Activated T-cell treated with anti-CD3 and anti-CD28 coated beads, Interleukin-2, amount 50 U/mL, for 72 hours (primary cell): ENCODE measurements around the gene PPP1R3F. TPM values are rescaled to one million over a fixed set of nuclear protein-coding genes. Genes with fewer than 3 reads are reported as not detected.

Source experiments
- ATAC-seq, 2 donors: fragments of 150-1000 bp; cut with Tn5 transposase; replicated peaks in 1 of 2; 2 replicates each; pipeline ENCODE4 v1.10.0; 2021; ENCODE audit warnings: moderate library complexity in 2 of 2, mild to moderate bottlenecking in 1 of 2
- DNase-seq, 2 donors: peaks; one replicate each; pipeline ENCODE4 v3.0.0; 2021 to 2022; ENCODE audit warnings: mixed read lengths in 1 of 2
- H3K27ac Mint-ChIP-seq: one replicate; pipeline ENCODE4 v1.8.0; 2022; ENCODE audit warnings: mild to moderate bottlenecking, moderate library complexity, mixed read lengths
- H3K27me3 Mint-ChIP-seq: one replicate; pipeline ENCODE4 v1.8.0; 2022; ENCODE audit warnings: low read depth, mixed read lengths
- H3K36me3 Mint-ChIP-seq, 2 donors: one replicate each; pipeline ENCODE4 v1.8.0; 2022; ENCODE audit warnings: mixed read lengths in 2 of 2, mild to moderate bottlenecking in 1 of 2; ENCODE audit not compliant: insufficient read depth in 2 of 2
- H3K4me1 Mint-ChIP-seq: one replicate; pipeline ENCODE4 v1.8.0; 2022; ENCODE audit warnings: low read depth, mixed read lengths
- H3K4me3 Mint-ChIP-seq, 2 donors: one replicate each; pipeline ENCODE4 v1.8.0; 2022; ENCODE audit warnings: mild to moderate bottlenecking in 2 of 2, mixed read lengths in 2 of 2, moderate library complexity in 2 of 2
- H3K9me3 Mint-ChIP-seq, 2 donors: one replicate each; pipeline ENCODE4 v1.8.0; 2022; ENCODE audit warnings: mixed read lengths in 2 of 2
- total RNA-seq, 2 donors: library from RNA; stranded (reverse); gene quantifications; one replicate each; pipeline ENCODE4 v1.2.3, GENCODE V29; 2022

Gene PPP1R3F
- total RNA-seq, 2 donors from 2014 or later: 9.8 to 16.1 TPM

DNA sequence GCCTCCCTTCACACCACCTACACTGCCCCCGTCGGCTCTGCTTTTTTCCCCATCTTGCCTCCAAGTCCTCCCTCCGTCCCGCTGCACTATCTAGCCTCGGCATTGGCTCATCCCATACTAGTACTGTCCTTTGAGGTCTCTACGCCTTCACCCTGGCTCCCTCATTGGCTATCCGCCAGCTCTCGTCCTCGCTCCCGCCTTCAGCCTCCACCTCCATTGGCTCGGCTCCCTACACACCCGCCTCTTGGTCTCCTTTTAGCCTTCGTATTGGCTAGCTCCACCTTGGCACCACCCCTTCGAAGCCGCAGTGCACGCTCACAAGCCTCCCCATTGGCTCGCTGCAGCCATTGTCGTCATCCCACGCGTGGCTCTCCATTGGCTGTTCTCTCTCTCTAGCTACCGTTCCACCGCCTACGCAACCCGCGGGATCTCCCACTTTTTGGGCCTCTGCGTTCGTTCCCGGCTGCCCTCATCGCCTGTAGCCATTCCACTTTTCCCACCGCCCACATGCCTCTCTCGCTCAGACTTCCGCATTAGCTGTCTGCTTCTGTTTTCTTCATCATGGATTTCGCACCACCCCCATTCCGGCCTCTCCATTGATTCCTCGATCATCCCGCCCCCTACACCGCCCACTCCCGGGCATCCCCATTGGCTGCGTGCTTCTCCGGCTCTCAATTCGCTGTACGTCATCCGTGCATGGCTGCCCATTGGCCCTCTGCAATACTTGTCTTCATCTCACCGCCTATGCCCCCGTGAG, 405 bp upstream of the PPP1R3F start:
- H3K36me3 Mint-ChIP-seq: peaks cover 3 to 5% of the 10 kb centered on the region in 2 donors
- DNase-seq (peak; percentile 92 to 96), ATAC-seq (peak; percentile 82)
- H3K27ac Mint-ChIP-seq: peak overlapping the region; percentile 96
- no peaks in the 10 kb centered on the region for H3K9me3 Mint-ChIP-seq
- peak overlapping the region; percentile 86 to 95 for H3K4me3 Mint-ChIP-seq
- H3K4me1 Mint-ChIP-seq: peaks cover 57% of the 10 kb centered on the region
- peaks cover 8% of the 10 kb centered on the region for H3K27me3 Mint-ChIP-seq

DNA sequence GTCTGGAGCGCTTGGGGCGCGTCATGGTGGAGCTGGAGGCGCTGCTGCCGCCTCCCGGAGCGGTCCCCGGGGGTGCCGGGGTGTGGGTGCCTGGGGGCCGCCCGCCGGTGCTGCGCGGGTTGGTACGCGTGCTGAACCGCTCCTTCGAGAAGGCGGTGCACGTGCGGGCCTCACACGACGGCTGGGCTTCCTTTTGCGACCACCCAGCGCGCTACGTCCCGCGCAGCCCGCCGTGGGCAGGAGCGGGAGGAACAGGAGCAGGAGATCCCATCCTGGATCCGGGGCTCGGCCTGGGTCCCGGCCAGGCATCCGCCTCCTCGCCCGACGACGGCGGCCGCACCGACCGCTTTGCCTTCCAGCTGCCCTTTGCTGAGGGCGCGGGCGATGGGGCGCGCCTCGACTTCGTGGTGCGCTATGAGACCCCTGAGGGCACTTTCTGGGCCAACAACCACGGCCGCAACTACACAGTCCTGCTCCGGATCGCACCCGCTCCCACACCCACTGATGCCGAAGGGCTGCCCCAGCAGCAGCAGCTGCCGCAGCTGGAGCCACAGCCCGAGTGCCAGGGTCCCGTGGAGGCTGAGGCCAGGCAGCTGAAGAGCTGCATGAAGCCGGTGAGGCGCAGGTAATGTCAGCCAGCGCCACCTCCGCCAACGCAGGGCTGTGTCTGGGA, 792 bp downstream of the PPP1R3F start:
- Mint-ChIP-seq H3K27me3 (peaks cover 14% of the 10 kb centered on the region), H3K4me1 (peaks cover 58% of the 10 kb centered on the region)

GRCh38 chrX:49271341-49271740, 1.7 kb downstream of the PPP1R3F start:
- DNase-seq: no peak
- peaks cover 68% of the 10 kb centered on the region for H3K4me1 Mint-ChIP-seq
- peaks cover 7 to 9% of the 10 kb centered on the region in 2 donors for H3K36me3 Mint-ChIP-seq
- H3K9me3 Mint-ChIP-seq: no peaks in the 10 kb centered on the region
- H3K4me3 Mint-ChIP-seq: peak overlapping the region; percentile 70 to 78
- peak overlapping the region; percentile 81 for H3K27ac Mint-ChIP-seq
- H3K27me3 Mint-ChIP-seq: peaks cover 18% of the 10 kb centered on the region
- ATAC-seq: no peak

More for the DNA sequence above, 792 bp downstream of the PPP1R3F start:
- DNase-seq (no peak), ATAC-seq (no peak)
- Mint-ChIP-seq H3K36me3 (peaks cover 7 to 9% of the 10 kb centered on the region in 2 donors), H3K27ac (peak overlapping the region; percentile 81), H3K9me3 (no peaks in the 10 kb centered on the region), H3K4me3 (peak overlapping the region; percentile 70 to 78)

DNA sequence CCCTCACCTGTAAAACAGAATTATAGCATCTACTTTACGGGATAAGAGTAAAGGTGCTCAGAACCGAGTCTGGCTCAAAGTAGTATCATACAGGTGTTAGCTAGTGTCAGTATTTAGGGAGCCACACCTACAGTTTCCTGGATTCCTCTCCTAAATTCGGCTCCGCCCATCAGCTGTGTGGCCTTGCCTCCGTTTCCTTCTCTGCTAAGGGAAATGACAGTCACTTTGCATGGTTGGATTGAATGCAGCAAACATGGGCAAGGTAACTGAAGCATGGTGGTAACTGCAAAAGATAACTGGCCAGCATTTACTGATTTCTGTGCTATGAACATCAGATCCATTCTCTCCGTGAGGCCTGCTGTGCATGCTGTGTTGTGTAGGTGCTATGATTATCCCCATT, 2.8 kb downstream of the PPP1R3F start:
- Mint-ChIP-seq H3K9me3 (no peaks in the 10 kb centered on the region), H3K36me3 (peaks cover 7 to 9% of the 10 kb centered on the region in 2 donors), H3K4me1 (peaks cover 76% of the 10 kb centered on the region), H3K27me3 (peaks cover 14% of the 10 kb centered on the region), H3K27ac (peak overlapping the region; percentile 62), H3K4me3 (peak overlapping the region; percentile 70 to 78)
- DNase-seq (no peak), ATAC-seq (no peak)

GRCh38 chrX:49273181-49273727, 3.7 kb downstream of the PPP1R3F start:
- DNase-seq (peak; percentile 48 to 55), ATAC-seq (peak; percentile 8 to 19)
- Mint-ChIP-seq H3K9me3 (no peaks in the 10 kb centered on the region), H3K27me3 (peaks cover 11% of the 10 kb centered on the region), H3K27ac (peak overlapping the region; percentile 62), H3K36me3 (peaks cover 7 to 9% of the 10 kb centered on the region in 2 donors), H3K4me3 (peak overlapping the region; percentile 70 to 78), H3K4me1 (peaks cover 76% of the 10 kb centered on the region)

DNA sequence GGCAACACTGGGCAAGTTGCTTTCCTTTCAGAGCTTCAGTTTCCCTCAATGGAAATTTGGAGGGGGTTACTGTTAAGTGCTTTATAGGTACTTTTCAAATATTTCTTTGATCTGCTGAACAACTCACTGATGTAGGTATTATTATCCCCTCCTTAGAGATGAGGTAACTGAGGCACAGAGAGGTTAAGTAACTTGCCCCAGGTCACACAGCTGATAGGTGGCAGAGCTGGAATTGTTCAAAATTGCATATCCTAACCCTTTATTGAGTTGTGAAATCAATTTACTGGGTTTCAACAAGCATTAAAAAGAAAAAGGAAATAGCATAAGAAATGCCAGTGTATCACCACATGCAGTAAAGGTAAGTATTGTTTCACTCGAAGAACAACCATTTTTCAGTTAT, 6.6 kb downstream of the PPP1R3F start:
- Mint-ChIP-seq H3K4me1 (peaks cover 92% of the 10 kb centered on the region), H3K27me3 (peaks cover 11% of the 10 kb centered on the region), H3K4me3 (peak overlapping the region; percentile 70 to 89), H3K9me3 (no peaks in the 10 kb centered on the region), H3K36me3 (peaks cover 5% of the 10 kb centered on the region in 2 donors), H3K27ac (peak overlapping the region; percentile 97)
- no peak for ATAC-seq
- DNase-seq: no peak

GRCh38 chrX:49276671-49277534, 7.3 kb downstream of the PPP1R3F start:
- H3K27ac Mint-ChIP-seq: peak overlapping the region; percentile 97
- peak overlapping the region; percentile 66 to 89 for H3K4me3 Mint-ChIP-seq
- H3K36me3 Mint-ChIP-seq: peaks cover 4% of the 10 kb centered on the region in 2 donors
- H3K9me3 Mint-ChIP-seq: no peaks in the 10 kb centered on the region
- DNase-seq: peak; percentile 40 to 57
- peak; percentile 51 to 55 for ATAC-seq
- H3K27me3 Mint-ChIP-seq: peaks cover 11% of the 10 kb centered on the region
- H3K4me1 Mint-ChIP-seq: peaks cover 90% of the 10 kb centered on the region

DNA sequence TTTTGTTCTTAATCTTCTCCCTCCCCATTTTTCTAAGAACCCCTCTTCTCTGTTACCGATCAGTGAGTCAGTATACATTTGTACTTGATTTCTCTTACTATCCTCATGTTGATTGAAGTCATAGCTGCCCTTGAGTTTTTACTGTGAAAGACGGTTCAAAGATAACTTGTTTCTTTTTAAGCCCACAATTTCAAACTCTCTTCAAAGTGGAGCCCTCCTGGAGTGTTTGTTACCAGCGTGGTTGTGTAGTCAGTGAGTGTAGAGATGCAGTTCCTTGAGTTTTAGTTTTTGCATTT, 7.9 kb downstream of the PPP1R3F start:
- H3K9me3 Mint-ChIP-seq: no peaks in the 10 kb centered on the region
- no peak for DNase-seq
- peak overlapping the region; percentile 97 for H3K27ac Mint-ChIP-seq
- peak in 1 of 2 donors; percentile 54 for ATAC-seq
- peaks cover 17% of the 10 kb centered on the region for H3K27me3 Mint-ChIP-seq
- peaks cover 85% of the 10 kb centered on the region for H3K4me1 Mint-ChIP-seq
- H3K4me3 Mint-ChIP-seq: peak overlapping the region; percentile 66 to 89
- peaks cover 4% of the 10 kb centered on the region in 2 donors for H3K36me3 Mint-ChIP-seq

- Mint-ChIP-seq H3K36me3 (peaks cover 4% of the 10 kb centered on the region in 2 donors), H3K27ac (peak overlapping the region; percentile 97), H3K4me1 (peaks cover 79% of the 10 kb centered on the region), H3K27me3 (peaks cover 18% of the 10 kb centered on the region), H3K4me3 (peak overlapping the region; percentile 66 to 89), H3K9me3 (no peaks in the 10 kb centered on the region)
- DNase-seq (no peak), ATAC-seq (no peak)
Measured at GRCh38 chrX:49278081-49278480, 8.5 kb downstream of the PPP1R3F start.

DNA sequence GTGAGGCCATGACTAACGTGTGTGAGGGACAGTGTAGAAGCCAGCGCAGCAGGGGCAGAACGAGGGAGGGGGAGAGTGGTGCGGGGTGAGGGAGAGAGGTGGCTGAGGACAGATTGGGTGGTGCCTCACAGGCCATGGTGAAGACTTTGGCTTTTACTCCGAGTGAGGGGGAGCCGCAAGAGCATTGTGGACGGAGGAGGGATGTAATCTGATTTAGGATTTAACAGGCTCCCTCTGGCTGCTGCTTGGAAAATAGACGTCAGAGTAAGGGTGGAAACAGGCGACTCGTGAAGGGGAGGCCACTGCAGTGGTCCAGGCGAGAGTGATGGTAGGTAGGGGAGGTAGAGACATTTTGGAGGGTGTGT, 13.0 kb downstream of the PPP1R3F start:
- Mint-ChIP-seq H3K4me3 (no peak overlapping the region), H3K9me3 (no peaks in the 10 kb centered on the region), H3K27me3 (peaks cover 8% of the 10 kb centered on the region), H3K27ac (peak overlapping the region; percentile 90), H3K36me3 (no peaks in the 10 kb centered on the region), H3K4me1 (peaks cover 42% of the 10 kb centered on the region)
- ATAC-seq (no peak), DNase-seq (no peak)

DNA sequence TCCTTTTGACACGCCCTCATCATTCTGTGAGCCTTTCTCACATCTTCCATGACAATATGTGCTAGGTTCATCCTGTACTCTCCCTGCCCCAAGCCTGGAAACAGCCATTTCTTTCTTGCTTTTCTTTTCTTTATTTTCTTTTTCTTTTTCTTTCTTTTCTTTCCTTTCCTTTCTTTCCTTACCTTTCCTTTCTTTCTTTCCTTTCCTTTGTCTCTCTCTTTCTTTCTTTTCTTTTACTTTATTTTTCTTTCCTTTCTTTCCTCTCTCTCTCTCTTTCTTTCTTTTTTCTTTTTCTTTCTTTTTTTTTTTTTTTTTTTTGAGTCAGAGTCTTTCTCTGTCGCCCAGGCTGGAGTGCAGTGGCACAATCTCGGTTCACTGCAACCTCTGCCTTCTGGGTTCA, 14.6 kb downstream of the PPP1R3F start:
- peak overlapping the region; percentile 60 for H3K27ac Mint-ChIP-seq
- ATAC-seq: no peak
- DNase-seq: no peak
- H3K9me3 Mint-ChIP-seq: no peaks in the 10 kb centered on the region
- H3K4me3 Mint-ChIP-seq: no peak overlapping the region
- H3K4me1 Mint-ChIP-seq: peaks cover 39% of the 10 kb centered on the region
- peaks cover 8% of the 10 kb centered on the region for H3K27me3 Mint-ChIP-seq
- H3K36me3 Mint-ChIP-seq: no peaks in the 10 kb centered on the region

DNA sequence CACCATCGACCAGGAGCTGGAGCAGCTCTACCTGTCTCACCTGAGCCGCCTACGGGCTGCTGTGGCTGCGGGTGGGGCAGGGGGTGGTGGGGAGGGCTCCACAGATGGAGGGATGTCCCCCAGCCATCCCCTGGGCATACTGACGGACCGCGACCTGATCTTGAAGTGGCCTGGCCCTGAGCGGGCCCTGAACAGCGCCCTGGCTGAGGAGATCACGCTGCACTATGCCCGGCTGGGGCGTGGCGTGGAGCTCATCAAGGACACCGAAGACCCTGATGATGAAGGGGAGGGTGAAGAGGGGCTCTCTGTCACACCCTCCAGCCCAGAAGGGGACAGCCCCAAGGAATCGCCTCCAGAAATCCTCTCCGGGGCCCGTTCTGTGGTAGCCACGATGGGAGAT, 16.5 kb downstream of the PPP1R3F start:
- H3K4me3 Mint-ChIP-seq: no peak overlapping the region
- H3K36me3 Mint-ChIP-seq: no peaks in the 10 kb centered on the region
- H3K4me1 Mint-ChIP-seq: peaks cover 28% of the 10 kb centered on the region
- H3K27ac Mint-ChIP-seq: no peak overlapping the region
- ATAC-seq (no peak), DNase-seq (no peak)
- H3K27me3 Mint-ChIP-seq: peaks cover 9% of the 10 kb centered on the region
- no peaks in the 10 kb centered on the region for H3K9me3 Mint-ChIP-seq

- no peak overlapping the region for H3K27ac Mint-ChIP-seq
- H3K4me3 Mint-ChIP-seq: no peak overlapping the region
- H3K36me3 Mint-ChIP-seq: no peaks in the 10 kb centered on the region
- H3K27me3 Mint-ChIP-seq: peaks cover 13% of the 10 kb centered on the region
- no peaks in the 10 kb centered on the region for H3K9me3 Mint-ChIP-seq
- DNase-seq: no peak
- ATAC-seq: no peak
- H3K4me1 Mint-ChIP-seq: peaks cover 24% of the 10 kb centered on the region
Measured at GRCh38 chrX:49286581-49286980, 17.0 kb downstream of the PPP1R3F start.
